ENCODE results near the gene UBFD1. TPM values are rescaled to one million over a fixed set of nuclear protein-coding genes. Genes with fewer than 3 reads are reported as not detected.

Gene UBFD1
- 43.6 to 63.2 TPM (median 55.5 TPM) in 5 replicates for total RNA-seq (2022; extraction: Qiagen RNA extraction; ENCODE audit: low read depth)

GRCh38 chr16:23556881-23557778 lies at the start of gene UBFD1, which contains the start of gene EARS2:
TSS of gene UBFD1 (plus strand) at chr16:23557727. CDS start at chr16:23557743, 16 bp downstream.
TSS of gene EARS2 (minus strand) at chr16:23557350. CDS start at chr16:23557343, 7 bp downstream.

GRCh38 chr16:23510164-23510914 lies 47.2 kb upstream of the UBFD1 start, which contains the start of gene GGA2:
TSS of gene GGA2 (minus strand) at chr16:23510494. CDS start at chr16:23510411, 83 bp downstream.

GRCh38 chr16:23595951-23596720 lies 38.6 kb downstream of the UBFD1 start, which contains the start of gene NDUFAB1:
TSS of gene NDUFAB1 (minus strand) at chr16:23596316. CDS start at chr16:23596290, 26 bp downstream.

Other genes starting within 250 kb of the UBFD1 start
- gene COG7, start 104.5 kb upstream of the UBFD1 start, total RNA-seq (2022; extraction: Qiagen RNA extraction; ENCODE audit: low read depth), result 14.6 to 18.4 TPM (median 16.8 TPM) in 5 replicates
- gene GGA2, start 47.2 kb upstream of the UBFD1 start, total RNA-seq (2022; extraction: Qiagen RNA extraction; ENCODE audit: low read depth), result 28.1 to 38.1 TPM (median 29.6 TPM) in 5 replicates
- 28.7 to 33.8 TPM (median 32.8 TPM) in 5 replicates for gene EARS2, start 377 bp upstream of the UBFD1 start, total RNA-seq (2022; extraction: Qiagen RNA extraction; ENCODE audit: low read depth)
- 164 to 201 TPM (median 184 TPM) in 5 replicates for gene NDUFAB1, start 38.6 kb downstream of the UBFD1 start, total RNA-seq (2022; extraction: Qiagen RNA extraction; ENCODE audit: low read depth)
- 11.0 to 12.6 TPM (median 11.6 TPM) in 5 replicates for gene PALB2, start 83.6 kb downstream of the UBFD1 start, total RNA-seq (2022; extraction: Qiagen RNA extraction; ENCODE audit: low read depth)
- gene DCTN5, start 83.7 kb downstream of the UBFD1 start, total RNA-seq (2022; extraction: Qiagen RNA extraction; ENCODE audit: low read depth), result 70.3 to 75.5 TPM (median 73.9 TPM) in 5 replicates
- gene PLK1, start 121.2 kb downstream of the UBFD1 start, total RNA-seq (2022; extraction: Qiagen RNA extraction; ENCODE audit: low read depth), result 148 to 177 TPM (median 166 TPM) in 5 replicates
- 0.03 TPM in 1 of 5 replicates, not detected in the others for gene ERN2, start 155.5 kb downstream of the UBFD1 start, total RNA-seq (2022; extraction: Qiagen RNA extraction; ENCODE audit: low read depth)
- 0.03 TPM in 1 of 5 replicates, not detected in the others for gene CHP2, start 197.3 kb downstream of the UBFD1 start, total RNA-seq (2022; extraction: Qiagen RNA extraction; ENCODE audit: low read depth)